DOHH2 (cell line): ENCODE results near the gene VPS9D1.
"Not testable (repeated sequence)": the region's sequence is repeated elsewhere in the genome, so short reads cannot be mapped to it uniquely, and the experiment has no call there.

Source experiments
- H3F3A ChIP-seq: fragments of 200-600 bp; sonication (generic), shearing (Covaris generic); 2 replicates; pipeline ENCODE4 v1.6.0; 2016; ENCODE audit warnings: antibody characterized with exemption, mild to moderate bottlenecking; ENCODE audit not compliant: control insufficient read depth, insufficient read depth
- H3K27ac ChIP-seq: fragments of 200-600 bp; sonication (generic); 2 replicates; pipeline ENCODE4 v1.5.1; 2014; ENCODE audit warnings: low read depth, mild to moderate bottlenecking, low read length, moderate library complexity
- H3K27me3 ChIP-seq: fragments of 200-600 bp; sonication (generic); 2 replicates; pipeline ENCODE4 v1.6.1; 2014; ENCODE audit warnings: mild to moderate bottlenecking, low read length, mixed read lengths; ENCODE audit not compliant: control insufficient read depth
- H3K36me3 ChIP-seq: fragments of 200-600 bp; sonication (generic); 2 replicates; pipeline ENCODE4 v1.6.1; 2014; ENCODE audit warnings: mild to moderate bottlenecking, low read length, moderate library complexity, mixed read lengths; ENCODE audit not compliant: control insufficient read depth
- H3K4me1 ChIP-seq: fragments of 200-600 bp; sonication (generic); 2 replicates; pipeline ENCODE4 v1.6.1; 2014; ENCODE audit warnings: mild to moderate bottlenecking, low read length, mixed read lengths; ENCODE audit not compliant: control insufficient read depth
- H3K4me2 ChIP-seq: fragments of 200-600 bp; sonication (generic); 2 replicates; pipeline ENCODE4 v1.6.0; 2014; ENCODE audit warnings: mild to moderate bottlenecking, low read length, moderate library complexity
- H3K4me3 ChIP-seq: fragments of 200-600 bp; sonication (generic); 2 replicates; pipeline ENCODE4 v1.5.1; 2014; ENCODE audit warnings: mild to moderate bottlenecking, low read length, mixed read lengths
- H3K79me2 ChIP-seq: fragments of 200-600 bp; sonication (generic); 2 replicates; pipeline ENCODE4 v1.6.1; 2014; ENCODE audit warnings: mild to moderate bottlenecking, low read length, mixed read lengths; ENCODE audit not compliant: control insufficient read depth
- H3K9me2 ChIP-seq: fragments of 200-600 bp; sonication (generic); replicated peaks from 2 replicates; pipeline ENCODE4 v1.6.1; 2014; ENCODE audit warnings: mild to moderate bottlenecking, low read length, mixed read lengths; ENCODE audit not compliant: control insufficient read depth
- H3K9me3 ChIP-seq: fragments of 200-600 bp; sonication (generic); 2 replicates; pipeline ENCODE4 v1.6.1; 2014; ENCODE audit warnings: antibody characterized with exemption, low read length, mixed read lengths; ENCODE audit not compliant: control insufficient read depth, insufficient read depth
- H4K20me1 ChIP-seq: fragments of 200-600 bp; sonication (generic); 2 replicates; pipeline ENCODE4 v1.6.0; 2014; ENCODE audit warnings: low read depth, mild to moderate bottlenecking, antibody characterized with exemption, low read length, moderate library complexity; ENCODE audit not compliant: control insufficient read depth, insufficient read depth
- EZH2phosphoT487 ChIP-seq: fragments of 200-600 bp; sonication (generic); IDR thresholded peaks from 2 replicates; pipeline ENCODE4 v1.6.1; 2017; ENCODE audit warnings: borderline replicate concordance, mild to moderate bottlenecking, antibody characterized with exemption, low read length, moderate library complexity, mixed read lengths
- TF ChIP-seq, protein P1 (sequence below): fragments of 200-600 bp; sonication (generic); IDR thresholded peaks from one replicate; pipeline ENCODE4 v1.5.1; 2014; ENCODE audit warnings: antibody characterized with exemption, mild to moderate bottlenecking, low read depth, low read length; ENCODE audit not compliant: poor library complexity, severe bottlenecking

Gene VPS9D1

DNA sequence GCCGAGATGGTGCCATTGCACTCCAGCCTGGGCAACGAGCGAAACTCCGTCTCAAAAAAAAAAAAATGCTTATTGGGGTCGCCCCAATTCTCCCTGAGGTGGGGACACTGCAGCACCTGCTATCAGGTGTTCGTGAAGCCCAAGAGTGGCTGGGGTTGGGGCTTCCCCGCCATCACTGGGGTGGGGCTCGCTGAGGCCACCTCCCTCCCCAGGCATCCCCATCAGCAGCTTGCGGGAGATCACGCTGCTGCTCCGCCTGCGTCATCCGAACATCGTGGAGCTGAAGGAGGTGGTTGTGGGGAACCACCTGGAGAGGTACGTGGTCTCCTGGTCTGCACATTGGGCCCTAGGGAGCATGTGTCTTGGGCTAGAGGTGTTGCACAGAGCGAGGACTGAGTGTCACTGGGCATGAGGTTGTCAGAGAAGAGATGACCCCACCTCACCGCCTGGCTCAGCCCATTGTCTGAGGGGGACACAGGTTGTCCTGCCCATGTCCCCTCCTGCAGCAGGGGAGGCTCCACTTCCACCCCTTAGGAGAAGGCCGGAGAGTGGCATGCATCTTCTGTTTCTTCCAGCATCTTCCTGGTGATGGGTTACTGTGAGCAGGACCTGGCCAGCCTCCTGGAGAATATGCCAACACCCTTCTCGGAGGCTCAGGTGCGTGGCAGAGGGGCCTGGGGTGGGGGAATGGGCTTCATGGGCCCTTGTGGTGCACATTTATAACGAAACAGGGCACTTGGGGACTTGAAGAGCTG lies 29.3 kb downstream of the VPS9D1 start:
- H3K9me3 ChIP-seq, result no peaks in the 10 kb centered on the region
- TF ChIP-seq, protein P1, sequence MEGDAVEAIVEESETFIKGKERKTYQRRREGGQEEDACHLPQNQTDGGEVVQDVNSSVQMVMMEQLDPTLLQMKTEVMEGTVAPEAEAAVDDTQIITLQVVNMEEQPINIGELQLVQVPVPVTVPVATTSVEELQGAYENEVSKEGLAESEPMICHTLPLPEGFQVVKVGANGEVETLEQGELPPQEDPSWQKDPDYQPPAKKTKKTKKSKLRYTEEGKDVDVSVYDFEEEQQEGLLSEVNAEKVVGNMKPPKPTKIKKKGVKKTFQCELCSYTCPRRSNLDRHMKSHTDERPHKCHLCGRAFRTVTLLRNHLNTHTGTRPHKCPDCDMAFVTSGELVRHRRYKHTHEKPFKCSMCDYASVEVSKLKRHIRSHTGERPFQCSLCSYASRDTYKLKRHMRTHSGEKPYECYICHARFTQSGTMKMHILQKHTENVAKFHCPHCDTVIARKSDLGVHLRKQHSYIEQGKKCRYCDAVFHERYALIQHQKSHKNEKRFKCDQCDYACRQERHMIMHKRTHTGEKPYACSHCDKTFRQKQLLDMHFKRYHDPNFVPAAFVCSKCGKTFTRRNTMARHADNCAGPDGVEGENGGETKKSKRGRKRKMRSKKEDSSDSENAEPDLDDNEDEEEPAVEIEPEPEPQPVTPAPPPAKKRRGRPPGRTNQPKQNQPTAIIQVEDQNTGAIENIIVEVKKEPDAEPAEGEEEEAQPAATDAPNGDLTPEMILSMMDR, result no peak
- TF ChIP-seq EZH2phosphoT487, result no peak
- no peaks in the 10 kb centered on the region for H3K27me3 ChIP-seq
- no peak overlapping the region for H3K27ac ChIP-seq
- no peak overlapping the region for H3K4me2 ChIP-seq
- no peaks in the 10 kb centered on the region for H4K20me1 ChIP-seq
- peaks cover 83% of the 10 kb centered on the region for H3K36me3 ChIP-seq
- H3K4me1 ChIP-seq, result peaks cover 25% of the 10 kb centered on the region
- no peaks in the 10 kb centered on the region for H3F3A ChIP-seq
- no peaks in the 10 kb centered on the region for H3K9me2 ChIP-seq
- peaks cover 27% of the 10 kb centered on the region for H3K79me2 ChIP-seq
- H3K4me3 ChIP-seq, result no peak overlapping the region

DNA sequence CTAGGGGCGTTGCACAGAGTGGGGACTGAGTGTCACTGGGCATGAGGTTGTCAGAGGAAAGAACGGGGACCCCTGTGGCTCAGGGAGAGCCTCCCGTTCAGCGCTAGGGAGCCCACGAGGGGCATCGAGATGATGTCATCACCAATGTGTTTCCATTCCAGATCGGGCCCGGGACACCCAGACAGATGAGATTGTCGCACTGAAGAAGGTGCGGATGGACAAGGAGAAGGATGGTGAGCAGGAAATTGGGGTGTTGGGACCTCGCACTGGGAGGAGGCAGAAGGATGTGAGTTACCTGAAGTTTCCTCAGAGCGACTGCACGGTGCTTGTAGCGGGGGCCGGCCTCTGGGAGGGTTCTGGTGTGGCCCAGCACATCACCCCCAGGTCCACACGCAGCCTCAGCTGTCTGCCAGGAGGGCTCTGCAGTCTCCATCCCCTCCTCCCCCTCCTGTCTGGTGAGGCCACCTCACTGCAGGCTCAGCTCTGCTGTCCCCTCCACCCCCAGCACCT lies 30.3 kb downstream of the VPS9D1 start:
- Histone ChIP-seq H3K27ac (no peak overlapping the region), H3K27me3 (no peaks in the 10 kb centered on the region), H3F3A (no peaks in the 10 kb centered on the region), H3K9me3 (peaks cover 2% of the 10 kb centered on the region; the same call in 1 of the 2 replicates), H3K4me1 (peaks cover 19% of the 10 kb centered on the region), H3K4me3 (no peak overlapping the region), H3K79me2 (peaks cover 27% of the 10 kb centered on the region), H4K20me1 (no peaks in the 10 kb centered on the region), H3K4me2 (no peak overlapping the region), H3K36me3 (peaks cover 80% of the 10 kb centered on the region), H3K9me2 (no peaks in the 10 kb centered on the region)
- TF ChIP-seq EZH2phosphoT487, result no peak
- TF ChIP-seq, protein P1, result no peak

DNA sequence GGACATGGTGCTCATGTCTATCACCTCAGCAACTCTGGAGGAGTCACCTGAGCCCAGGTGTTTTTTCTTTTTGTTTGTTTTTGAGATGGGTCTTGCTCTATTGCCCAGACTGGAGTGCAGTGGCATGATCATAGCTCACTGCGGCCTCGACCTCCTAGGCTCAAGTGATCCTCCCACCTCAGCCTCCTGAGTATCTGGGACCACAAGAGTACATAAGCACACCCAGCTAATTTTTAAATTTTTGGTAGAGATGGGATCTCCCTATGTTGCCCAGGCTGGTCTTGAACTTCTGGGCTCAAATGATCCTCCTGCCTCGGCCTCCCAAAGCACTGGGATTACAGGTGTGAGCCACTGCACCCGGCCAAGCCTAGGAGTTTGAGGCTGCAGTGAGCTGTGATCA lies 31.1 kb downstream of the VPS9D1 start:
- H3K27ac ChIP-seq, H3K4me3 ChIP-seq, H3K9me2 ChIP-seq, H3F3A ChIP-seq, H3K4me2 ChIP-seq, H3K27me3 ChIP-seq, H4K20me1 ChIP-seq, H3K9me3 ChIP-seq: not testable (repeated sequence)
- H3K79me2 ChIP-seq, result peaks cover 27% of the 10 kb centered on the region
- H3K36me3 ChIP-seq, result peaks cover 80% of the 10 kb centered on the region
- peaks cover 19% of the 10 kb centered on the region for H3K4me1 ChIP-seq

DNA sequence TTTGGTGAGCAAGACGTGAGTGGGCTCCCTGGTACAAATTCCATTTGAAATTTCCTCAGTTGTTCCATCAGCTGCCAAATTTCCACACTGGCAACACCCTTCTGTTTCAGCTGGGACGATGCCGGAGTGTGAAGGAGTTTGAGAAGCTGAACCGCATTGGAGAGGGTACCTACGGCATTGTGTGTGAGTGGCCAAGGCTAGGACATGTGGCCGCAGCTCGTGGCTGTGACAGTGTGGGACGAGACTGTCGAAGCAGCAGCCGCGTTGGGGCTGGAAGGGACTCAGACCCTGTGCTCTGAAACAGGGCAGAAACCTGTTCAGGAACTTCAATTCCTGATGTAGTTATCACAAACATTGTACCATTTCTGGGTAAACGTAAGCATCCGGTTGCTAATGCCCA lies 31.6 kb downstream of the VPS9D1 start:
- no peaks in the 10 kb centered on the region for H3K9me2 ChIP-seq
- no peak overlapping the region for H3K4me3 ChIP-seq
- TF ChIP-seq, protein P1, result no peak
- TF ChIP-seq EZH2phosphoT487, result no peak
- peaks cover 19% of the 10 kb centered on the region for H3K4me1 ChIP-seq
- no peaks in the 10 kb centered on the region for H4K20me1 ChIP-seq
- H3F3A ChIP-seq, result no peaks in the 10 kb centered on the region
- H3K79me2 ChIP-seq, result peaks cover 27% of the 10 kb centered on the region
- no peak overlapping the region for H3K4me2 ChIP-seq
- H3K36me3 ChIP-seq, result peaks cover 76% of the 10 kb centered on the region
- peaks cover 5% of the 10 kb centered on the region; the same call in 1 of the 2 replicates for H3K9me3 ChIP-seq
- no peak overlapping the region for H3K27ac ChIP-seq
- no peaks in the 10 kb centered on the region for H3K27me3 ChIP-seq
